ENCODE data around the gene MIER3.

Gene MIER3

GRCh38 chr5:56876327-56876726 lies 75.6 kb downstream of the MIER3 start:
- no peak for TF ChIP-seq CTCF (IDR thresholded peaks at IDR 0.05; ENCODE audit: low read depth, low read length, missing control alignments)
- DNase-seq (ENCODE audit: extremely low read depth, low read depth): no peak
- H3K4me3 ChIP-seq (replicated peaks; ENCODE audit: low read depth, low read length): no peak overlapping the region

GRCh38 chr5:56873056-56873455 lies 78.9 kb downstream of the MIER3 start:
- DNase-seq (ENCODE audit: extremely low read depth, low read depth): no peak
- no peak for TF ChIP-seq CTCF (IDR thresholded peaks at IDR 0.05; ENCODE audit: low read depth, low read length, missing control alignments)
- H3K4me3 ChIP-seq (replicated peaks; ENCODE audit: low read depth, low read length): no peak overlapping the region

- no peak for TF ChIP-seq CTCF (IDR thresholded peaks at IDR 0.05; ENCODE audit: low read depth, low read length, missing control alignments)
- no peak overlapping the region for H3K4me3 ChIP-seq (replicated peaks; ENCODE audit: low read depth, low read length)
- DNase-seq (ENCODE audit: extremely low read depth, low read depth): no peak
Observed at GRCh38 chr5:56871777-56872176, 80.1 kb downstream of the MIER3 start.

All from HFF-Myc (cell line).